ENCODE results near the gene NFKBIB.
A peak's percentile ranks its signal among the peaks of the same experiment; 100 is the strongest.
"Not testable (repeated sequence)": the region's sequence is repeated elsewhere in the genome, so short reads cannot be mapped to it uniquely, and the experiment has no call there.

The NFKBIB gene

GRCh38 chr19:38931521-38931793 lies 31.7 kb downstream of the NFKBIB start:
- no peak for DNase-seq

- DNase-seq, result peak; percentile 37
These were observed 32.8 kb downstream of the NFKBIB start for GRCh38 chr19:38932425-38933179.

- DNase-seq, result no peak
These were observed 33.8 kb downstream of the NFKBIB start for GRCh38 chr19:38933544-38933943.

- no peak for DNase-seq
These were observed 40.2 kb downstream of the NFKBIB start for GRCh38 chr19:38939957-38940356.

GRCh38 chr19:38941466-38941865 lies 41.7 kb downstream of the NFKBIB start:
- not testable (repeated sequence) for DNase-seq

- DNase-seq, result no peak
These were observed 42.2 kb downstream of the NFKBIB start for GRCh38 chr19:38941979-38942378.

GRCh38 chr19:38942471-38943181 lies 42.9 kb downstream of the NFKBIB start:
- no peak for DNase-seq

GRCh38 chr19:38944981-38945506 lies 45.3 kb downstream of the NFKBIB start:
- DNase-seq, result no peak

GRCh38 chr19:38945562-38946228 lies 45.9 kb downstream of the NFKBIB start:
- no peak for DNase-seq

GRCh38 chr19:38946229-38947010 lies 46.7 kb downstream of the NFKBIB start:
- no peak for DNase-seq

GRCh38 chr19:38949580-38950367 lies 50.0 kb downstream of the NFKBIB start:
- DNase-seq, result peak; percentile 82

- no peak for DNase-seq
These were observed 51.4 kb downstream of the NFKBIB start for GRCh38 chr19:38951187-38951586.

GRCh38 chr19:38952395-38953165 lies 52.8 kb downstream of the NFKBIB start:
- no peak for DNase-seq

- no peak for DNase-seq
These were observed 53.9 kb downstream of the NFKBIB start for GRCh38 chr19:38953677-38954076.

GRCh38 chr19:38956264-38956663 lies 56.5 kb downstream of the NFKBIB start:
- DNase-seq, result no peak

- DNase-seq, result no peak
These were observed 58.5 kb downstream of the NFKBIB start for GRCh38 chr19:38958301-38958700.

Measured in fibroblast of skin of right quadriceps (primary cell).